ENCODE data around the gene MYO9B. TPM values are rescaled to one million over a fixed set of nuclear protein-coding genes. Genes with fewer than 3 reads are reported as not detected.

Gene MYO9B
- total and polyA plus RNA-seq, 9 of the 15 experiments (the other 6 are each of a cell fraction or from before 2014, with no cell fraction given), result 2.4 to 77.6 (median 23.0) TPM

GRCh38 chr19:17244618-17245534, 169.3 kb downstream of the MYO9B start (continued):
- peak; percentile 21; the same call in 1 of the 2 replicates for TF ChIP-seq ZC3H4 (CRISPR knock-in tag; IDR thresholded peaks at IDR 0.05; ENCODE audit: borderline replicate concordance)

GRCh38 chr19:17245535-17245984, 170.0 kb downstream of the MYO9B start, which contains the start of gene NR2F6:
TSS of gene NR2F6 (minus strand) at chr19:17245919. CDS start at chr19:17245220, 699 bp downstream.
- H4K20me1 ChIP-seq (replicated peaks; ENCODE audit: control insufficient read depth, insufficient read depth, low read length), result peaks cover 15% of the 10 kb centered on the region
- peak within 1 kb of the TSS; percentile 80 for H3K4me3 ChIP-seq
- H3K27ac ChIP-seq (ENCODE audit: extremely low read depth, low read depth, low read length), result peak within 1 kb of the TSS; percentile 96
- peaks cover 45 to 88% of the 10 kb centered on the region in 2 experiments for H3K4me1 ChIP-seq (replicated peaks in 1 of 2; ENCODE audit: control insufficient read depth in 2 of 2, insufficient read depth in 2 of 2, low read length in 2 of 2)
- H3K9me3 ChIP-seq (replicated peaks; ENCODE audit: control insufficient read depth, insufficient read depth, low read depth, low read length), result no peaks in the 10 kb centered on the region
- no peaks in the 10 kb centered on the region for H3K9me1 ChIP-seq (ENCODE audit: control insufficient read depth, insufficient read depth, low read length)
- peak within 1 kb of the TSS; percentile 91 for H2AFZ ChIP-seq (ENCODE audit: low read depth, low read length)
- ATAC-seq (no peak), FAIRE-seq (no peak), DNase-seq (ENCODE audit: extremely low read depth in 1 of 4, low spot score in 3 of 4) (peak in 3 of 4 experiments; percentile 76 to 85 (median 80))
- H3K36me3 ChIP-seq (ENCODE audit: control insufficient read depth, insufficient read depth, low read length), result peaks cover 15% of the 10 kb centered on the region; the same call in 2 of the 3 replicates
- POLR2A ChIA-PET, result interaction anchor here (0.6 to 1.1 kb wide), 2 partner anchors 11 to 19 kb away, joined by 3 to 4 read pairs; no protein-coding TSS in a partner anchor
- no peaks in the 10 kb centered on the region for H3K27me3 ChIP-seq (ENCODE audit: control insufficient read depth in 2 of 2, insufficient read depth in 2 of 2, low read length in 2 of 2)
- BruUV-seq (replicated peaks), result no TSS peak
- peaks cover 47% of the 10 kb centered on the region for H3K79me2 ChIP-seq (ENCODE audit: control insufficient read depth, insufficient read depth, low read length)
- intact Hi-C loops (cut with micrococcal nuclease) (loop anchor here (5.0 kb wide), 1 partner anchor 38 kb away; no protein-coding TSS in a partner anchor), in situ Hi-C loops (cut with MboI) (no loop called here)
- peak within 1 kb of the TSS; percentile 76 to 91 for H3K9ac ChIP-seq (ENCODE audit: insufficient read depth in 1 of 2, low read depth in 2 of 2, low read length in 2 of 2)
- CTCF ChIA-PET (ENCODE audit: low intra/inter-chr PET ratio), result no interaction called here
- WGBS (ENCODE audit: insufficient coverage, low coverage, missing lambda C conversion rate), result 0% methylated on average over 11 of the region's 72 CpGs
- H3K4me2 ChIP-seq (ENCODE audit: insufficient read depth, low read length), result peak within 1 kb of the TSS; percentile 93
- TF ChIP-seq PHF8 (IDR thresholded peaks at IDR 0.05; ENCODE audit: borderline replicate concordance, low read length) (peak; percentile 45; the same call in 1 of the 2 replicates), TBP (optimal IDR thresholded peaks at IDR 0.05; ENCODE audit: low read depth, low read length) (peak; percentile 9), CXXC5 (CRISPR knock-in tag; IDR thresholded peaks at IDR 0.05) (peak; percentile 56), RBBP5 (IDR thresholded peaks at IDR 0.05; ENCODE audit: borderline replicate concordance, insufficient read depth, low read length, poor library complexity, severe bottlenecking) (peak; percentile 29), EZH2 (IDR thresholded peaks at IDR 0.05; ENCODE audit: borderline replicate concordance, low read depth, low read length) (no peak), HSF4 (CRISPR knock-in tag; IDR thresholded peaks at IDR 0.05; ENCODE audit: borderline replicate concordance) (no peak), ZNF395 (CRISPR knock-in tag; IDR thresholded peaks at IDR 0.05) (0 out of 2 replicates have a peak, but pooled peaks have one; percentile 20), CCNT2 (IDR thresholded peaks at IDR 0.05; ENCODE audit: borderline replicate concordance, extremely low read depth, insufficient read length, low read depth, low read length) (peak; percentile 32), KDM5B (IDR thresholded peaks at IDR 0.05; ENCODE audit: insufficient replicate concordance, low read depth, low read length) (peak; percentile 57), POLR2AphosphoS5 (IDR thresholded peaks at IDR 0.05; ENCODE audit: control insufficient read depth, insufficient read depth, low read depth, low read length) (peak; percentile 55; the same call in 1 of the 2 replicates), POLR2G (IDR thresholded peaks at IDR 0.05; ENCODE audit: low read depth, low read length) (peak; percentile 67), ETS1 (conservative IDR thresholded peaks at IDR 0.05; ENCODE audit: control insufficient read depth, low read depth, low read length) (peak; percentile 48; the same call in 1 of the 2 replicates), SMAD4 (CRISPR knock-in tag; conservative IDR thresholded peaks at IDR 0.05) (0 out of 2 replicates have a peak, but pooled peaks have one; percentile 17), RB1 (IDR thresholded peaks at IDR 0.05; ENCODE audit: low read depth) (peak; percentile 34; the same call in 1 of the 2 replicates)
